ENCODE measurements around the gene KCMF1. TPM values are rescaled to one million over a fixed set of nuclear protein-coding genes. Genes with fewer than 3 reads are reported as not detected.

The KCMF1 gene
- total RNA-seq: 56.1 and 58.8 TPM in 2 replicates

GRCh38 chr2:84970868-84971509 is at the start of gene KCMF1:
TSS of gene KCMF1 (plus strand) at chr2:84971161. CDS start at chr2:84971452, 291 bp downstream.

Other genes starting within 250 kb of the KCMF1 start
- gene TRABD2A, start 90.1 kb upstream of the KCMF1 start, total RNA-seq: 0.37 and 0.66 TPM in 2 replicates
- 13,041 and 14,443 TPM in 2 replicates for gene TMSB10, start 65.5 kb upstream of the KCMF1 start, total RNA-seq
- gene TCF7L1, start 162.2 kb downstream of the KCMF1 start, total RNA-seq: 2.0 and 4.6 TPM in 2 replicates